Stimulated activated CD8-positive, alpha-beta memory T cell treated with anti-CD3 and anti-CD28 coated beads, Interleukin-7, amount 100 ng/mL, for 24 hours (primary cell): ENCODE data around the gene C3orf20.

Experiments
- DNase-seq: peaks from one replicate; pipeline ENCODE4 v3.0.0-alpha.2; 2020; ENCODE audit warnings: low read depth

The C3orf20 gene

GRCh38 chr3:14775011-14775410, 100.1 kb downstream of the C3orf20 start:
- DNase-seq, result no peak

- DNase-seq, result no peak
Measured at GRCh38 chr3:14775563-14775962, 100.6 kb downstream of the C3orf20 start.

GRCh38 chr3:14779069-14779685, 104.2 kb downstream of the C3orf20 start:
- DNase-seq, result no peak

- no peak for DNase-seq
Measured at GRCh38 chr3:14780927-14781507, 106.1 kb downstream of the C3orf20 start.

GRCh38 chr3:14783480-14784086, 108.6 kb downstream of the C3orf20 start:
- no peak for DNase-seq

GRCh38 chr3:14784087-14784681, 109.2 kb downstream of the C3orf20 start:
- DNase-seq, result no peak

- DNase-seq, result no peak
Measured at GRCh38 chr3:14785207-14786155, 110.5 kb downstream of the C3orf20 start.

GRCh38 chr3:14786369-14786768, 111.4 kb downstream of the C3orf20 start:
- DNase-seq, result no peak

- no peak for DNase-seq
Measured at GRCh38 chr3:14787630-14788029, 112.7 kb downstream of the C3orf20 start.

- DNase-seq, result no peak
Measured at GRCh38 chr3:14788644-14789043, 113.7 kb downstream of the C3orf20 start.

- DNase-seq, result no peak
Measured at GRCh38 chr3:14789221-14789620, 114.3 kb downstream of the C3orf20 start.

- DNase-seq, result no peak
Measured at GRCh38 chr3:14789640-14790285, 114.8 kb downstream of the C3orf20 start.

- no peak for DNase-seq
Measured at GRCh38 chr3:14791343-14791945, 116.5 kb downstream of the C3orf20 start.

- DNase-seq, result no peak
Measured at GRCh38 chr3:14792691-14793121, 117.8 kb downstream of the C3orf20 start.

GRCh38 chr3:14793126-14793857, 118.4 kb downstream of the C3orf20 start:
- no peak for DNase-seq

GRCh38 chr3:14793858-14794234, 118.9 kb downstream of the C3orf20 start:
- DNase-seq, result no peak

- no peak for DNase-seq
Measured at GRCh38 chr3:14794435-14794834, 119.5 kb downstream of the C3orf20 start.

GRCh38 chr3:14795996-14796395, 121.1 kb downstream of the C3orf20 start:
- DNase-seq, result no peak

- no peak for DNase-seq
Measured at GRCh38 chr3:14796403-14797077, 121.6 kb downstream of the C3orf20 start.

GRCh38 chr3:14797731-14798130, 122.8 kb downstream of the C3orf20 start:
- no peak for DNase-seq
